AG20443 (cell line): ENCODE data around the gene COX4I1.
"Not testable (repeated sequence)": the region's sequence is repeated elsewhere in the genome, so short reads cannot be mapped to it uniquely, and the experiment has no call there.

Source experiments
- DNase-seq: peaks from one replicate; pipeline ENCODE4 v3.0.0; 2012; ENCODE audit warnings: low spot score, mixed read lengths

Gene COX4I1

GRCh38 chr16:85800321-85800669 lies 800 bp downstream of the COX4I1 start:
- DNase-seq, result peak; percentile 51

GRCh38 chr16:85803570-85803969 lies 4.1 kb downstream of the COX4I1 start:
- DNase-seq, result no peak

GRCh38 chr16:85805442-85806045 lies 6.0 kb downstream of the COX4I1 start:
- DNase-seq, result no peak

GRCh38 chr16:85806539-85806938 lies 7.0 kb downstream of the COX4I1 start:
- DNase-seq, result no peak

- DNase-seq, result not testable (repeated sequence)
Observed at GRCh38 chr16:85807340-85807739, 7.8 kb downstream of the COX4I1 start.

- DNase-seq, result not testable (repeated sequence)
Observed at GRCh38 chr16:85808104-85808503, 8.6 kb downstream of the COX4I1 start.

- no peak for DNase-seq
Observed at GRCh38 chr16:85808926-85809325, 9.4 kb downstream of the COX4I1 start.

- DNase-seq, result no peak
Observed at GRCh38 chr16:85809645-85810044, 10.2 kb downstream of the COX4I1 start.

GRCh38 chr16:85810097-85810741 lies 10.7 kb downstream of the COX4I1 start:
- DNase-seq, result no peak

GRCh38 chr16:85810742-85811115 lies 11.2 kb downstream of the COX4I1 start:
- DNase-seq, result no peak

- peak; percentile 27 for DNase-seq
Observed at GRCh38 chr16:85812031-85812807, 12.7 kb downstream of the COX4I1 start.

- DNase-seq, result no peak
Observed at GRCh38 chr16:85812811-85813700, 13.6 kb downstream of the COX4I1 start.

GRCh38 chr16:85816159-85816558 lies 16.7 kb downstream of the COX4I1 start:
- DNase-seq, result no peak

- not testable (repeated sequence) for DNase-seq
Observed at GRCh38 chr16:85817195-85817594, 17.7 kb downstream of the COX4I1 start.

- peak; percentile 89 for DNase-seq
Observed at GRCh38 chr16:85819245-85819644, 19.8 kb downstream of the COX4I1 start.

GRCh38 chr16:85819771-85820170 lies 20.3 kb downstream of the COX4I1 start:
- no peak for DNase-seq

- DNase-seq, result no peak
Observed at GRCh38 chr16:85820604-85821372, 21.3 kb downstream of the COX4I1 start.

- peak; percentile 94 for DNase-seq
Observed at GRCh38 chr16:85821390-85822135, 22.1 kb downstream of the COX4I1 start.

GRCh38 chr16:85822145-85822544 lies 22.6 kb downstream of the COX4I1 start:
- DNase-seq, result no peak

GRCh38 chr16:85823328-85823920 lies 23.9 kb downstream of the COX4I1 start:
- no peak for DNase-seq
